Nephron progenitor cell (in vitro differentiated cells): ENCODE measurements around the gene CASP12.

Experiments
- DNase-seq: peaks from one replicate; pipeline ENCODE4 v3.0.0; 2021
- H3K27ac Mint-ChIP-seq: 2 replicates; pipeline ENCODE4 v1.8.0; 2021; ENCODE audit warnings: mild to moderate bottlenecking, moderate library complexity, mixed read lengths
- H3K27me3 Mint-ChIP-seq: 2 replicates; pipeline ENCODE4 v1.8.0; 2021; ENCODE audit warnings: mild to moderate bottlenecking, low read depth, mixed read lengths; ENCODE audit not compliant: poor library complexity
- H3K36me3 Mint-ChIP-seq: 2 replicates; pipeline ENCODE4 v1.8.0; 2021; ENCODE audit warnings: low read depth, mixed read lengths
- H3K4me1 Mint-ChIP-seq: 2 replicates; pipeline ENCODE4 v1.8.0; 2021; ENCODE audit warnings: mixed read lengths
- H3K4me3 Mint-ChIP-seq: 2 replicates; pipeline ENCODE4 v1.8.0; 2021; ENCODE audit warnings: mild to moderate bottlenecking, moderate library complexity, mixed read lengths
- H3K9me3 Mint-ChIP-seq: 2 replicates; pipeline ENCODE4 v1.8.0; 2021; ENCODE audit warnings: mild to moderate bottlenecking, moderate library complexity, mixed read lengths
- TF ChIP-seq, protein P1 (sequence below): fragments of 200-600 bp; sonication (generic); IDR thresholded peaks from 2 replicates; pipeline ENCODE4 v1.5.0; 2021; ENCODE audit warnings: antibody characterized with exemption

The CASP12 gene

GRCh38 chr11:104841185-104841584, 57.1 kb downstream of the CASP12 start:
- Mint-ChIP-seq H3K4me3 (no peak overlapping the region), H3K27me3 (peaks cover 5% of the 10 kb centered on the region), H3K36me3 (no peaks in the 10 kb centered on the region), H3K27ac (no peak overlapping the region), H3K4me1 (no peaks in the 10 kb centered on the region), H3K9me3 (peaks cover 6% of the 10 kb centered on the region)
- DNase-seq: no peak
- TF ChIP-seq, protein P1, sequence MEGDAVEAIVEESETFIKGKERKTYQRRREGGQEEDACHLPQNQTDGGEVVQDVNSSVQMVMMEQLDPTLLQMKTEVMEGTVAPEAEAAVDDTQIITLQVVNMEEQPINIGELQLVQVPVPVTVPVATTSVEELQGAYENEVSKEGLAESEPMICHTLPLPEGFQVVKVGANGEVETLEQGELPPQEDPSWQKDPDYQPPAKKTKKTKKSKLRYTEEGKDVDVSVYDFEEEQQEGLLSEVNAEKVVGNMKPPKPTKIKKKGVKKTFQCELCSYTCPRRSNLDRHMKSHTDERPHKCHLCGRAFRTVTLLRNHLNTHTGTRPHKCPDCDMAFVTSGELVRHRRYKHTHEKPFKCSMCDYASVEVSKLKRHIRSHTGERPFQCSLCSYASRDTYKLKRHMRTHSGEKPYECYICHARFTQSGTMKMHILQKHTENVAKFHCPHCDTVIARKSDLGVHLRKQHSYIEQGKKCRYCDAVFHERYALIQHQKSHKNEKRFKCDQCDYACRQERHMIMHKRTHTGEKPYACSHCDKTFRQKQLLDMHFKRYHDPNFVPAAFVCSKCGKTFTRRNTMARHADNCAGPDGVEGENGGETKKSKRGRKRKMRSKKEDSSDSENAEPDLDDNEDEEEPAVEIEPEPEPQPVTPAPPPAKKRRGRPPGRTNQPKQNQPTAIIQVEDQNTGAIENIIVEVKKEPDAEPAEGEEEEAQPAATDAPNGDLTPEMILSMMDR: no peak

DNA sequence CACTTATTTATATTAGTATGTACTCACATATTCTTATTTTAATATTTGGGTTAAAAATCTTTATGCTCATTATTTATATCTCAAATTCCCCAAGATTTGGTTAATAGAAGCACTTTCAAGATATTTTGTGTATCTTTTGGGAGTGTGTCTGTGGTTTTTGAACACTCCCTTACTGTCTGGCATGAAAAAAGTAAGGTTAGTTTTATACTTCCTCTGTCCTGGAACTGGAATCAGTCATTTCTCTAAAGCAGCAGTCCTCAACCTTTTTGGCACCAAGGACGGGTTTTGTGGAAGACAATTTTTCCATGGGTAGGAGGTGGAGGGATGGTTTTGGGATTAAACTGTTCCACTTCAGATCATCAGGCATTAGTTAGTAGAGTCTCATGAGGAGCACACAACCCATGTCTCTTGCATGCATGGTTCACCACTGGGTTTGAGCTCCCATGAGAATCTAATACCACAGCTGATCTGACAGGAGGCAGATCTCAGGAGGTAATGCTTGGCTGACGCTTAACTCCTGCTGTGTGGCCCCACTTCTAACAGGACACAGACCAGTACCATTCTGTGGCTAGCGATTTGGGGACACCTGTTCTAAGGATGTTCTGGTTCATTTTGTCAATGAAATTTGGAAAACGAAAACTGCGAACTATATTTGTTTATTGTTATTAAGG, 60.2 kb downstream of the CASP12 start:
- Mint-ChIP-seq H3K27me3 (peaks cover 5% of the 10 kb centered on the region), H3K4me1 (no peaks in the 10 kb centered on the region), H3K36me3 (no peaks in the 10 kb centered on the region), H3K4me3 (no peak overlapping the region), H3K27ac (no peak overlapping the region), H3K9me3 (peaks cover 6% of the 10 kb centered on the region)
- TF ChIP-seq, protein P1: no peak
- DNase-seq: no peak

DNA sequence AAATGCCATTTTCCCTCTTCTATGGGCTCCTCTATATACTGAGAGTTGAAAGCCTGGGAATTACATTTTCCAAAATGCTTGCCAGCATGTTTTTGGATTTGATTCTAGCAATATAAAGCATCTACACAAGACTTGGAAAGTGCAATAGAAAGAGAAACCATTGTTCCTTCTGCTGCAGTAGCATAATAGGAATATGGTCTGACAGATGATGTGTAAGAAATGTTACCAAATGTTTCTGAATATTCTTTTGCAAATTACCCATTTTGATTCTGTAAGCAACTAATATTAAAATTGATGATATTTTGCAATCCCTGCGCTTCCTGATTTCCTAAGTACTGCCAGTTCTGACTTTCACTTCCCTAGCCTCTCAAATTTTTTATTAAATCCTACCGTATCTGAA, 61.6 kb downstream of the CASP12 start:
- peaks cover 5% of the 10 kb centered on the region for H3K27me3 Mint-ChIP-seq
- no peak for DNase-seq
- no peak overlapping the region for H3K27ac Mint-ChIP-seq
- peaks cover 6% of the 10 kb centered on the region for H3K9me3 Mint-ChIP-seq
- TF ChIP-seq, protein P1: no peak
- H3K4me1 Mint-ChIP-seq: no peaks in the 10 kb centered on the region
- H3K36me3 Mint-ChIP-seq: no peaks in the 10 kb centered on the region
- no peak overlapping the region for H3K4me3 Mint-ChIP-seq
